HG02943 (cell line): Measurements from ENCODE around the gene ZNF281.
A peak's percentile ranks its signal among the peaks of the same experiment; 100 is the strongest.
"Not testable (repeated sequence)": the region's sequence is repeated elsewhere in the genome, so short reads cannot be mapped to it uniquely, and the experiment has no call there.

ENCODE experiments used
- ATAC-seq: cut with Tn5 transposase; IDR thresholded peaks from one replicate; pipeline ENCODE4 v1.9.1; 2021; ENCODE audit warnings: mild to moderate bottlenecking, low read depth, moderate library complexity; ENCODE audit not compliant: unreplicated experiment

The ZNF281 gene

GRCh38 chr1:200409761-200410565 lies at the start of gene ZNF281:
ZNF281 (minus strand) TSS chr1:200410036; CDS start chr1:200409705, 331 bp downstream.
- ATAC-seq = peak; percentile 85

GRCh38 chr1:200458780-200459179 lies 48.9 kb upstream of the ZNF281 start:
- no peak for ATAC-seq

GRCh38 chr1:200457810-200458209 lies 48.0 kb upstream of the ZNF281 start:
- no peak for ATAC-seq

- no peak for ATAC-seq
These were observed 44.6 kb upstream of the ZNF281 start for GRCh38 chr1:200454425-200454824.

GRCh38 chr1:200453553-200453905 lies 43.7 kb upstream of the ZNF281 start:
- no peak for ATAC-seq

GRCh38 chr1:200452850-200453552 lies 43.2 kb upstream of the ZNF281 start:
- ATAC-seq = no peak

GRCh38 chr1:200448034-200448762 lies 38.4 kb upstream of the ZNF281 start:
- peak; percentile 68 for ATAC-seq

GRCh38 chr1:200445213-200445612 lies 35.4 kb upstream of the ZNF281 start:
- ATAC-seq = no peak

- ATAC-seq = no peak
These were observed 34.6 kb upstream of the ZNF281 start for GRCh38 chr1:200444478-200444877.

GRCh38 chr1:200443860-200444259 lies 34.0 kb upstream of the ZNF281 start:
- no peak for ATAC-seq

- ATAC-seq = no peak
These were observed 32.8 kb upstream of the ZNF281 start for GRCh38 chr1:200442537-200443156.

- no peak for ATAC-seq
These were observed 32.2 kb upstream of the ZNF281 start for GRCh38 chr1:200442023-200442422.

GRCh38 chr1:200438911-200439310 lies 29.1 kb upstream of the ZNF281 start:
- no peak for ATAC-seq

- ATAC-seq = not testable (repeated sequence)
These were observed 28.6 kb upstream of the ZNF281 start for GRCh38 chr1:200438413-200438812.

- ATAC-seq = no peak
These were observed 27.8 kb upstream of the ZNF281 start for GRCh38 chr1:200437556-200438203.

GRCh38 chr1:200437088-200437487 lies 27.3 kb upstream of the ZNF281 start:
- ATAC-seq = no peak

- no peak for ATAC-seq
These were observed 26.6 kb upstream of the ZNF281 start for GRCh38 chr1:200436436-200436835.

- ATAC-seq = no peak
These were observed 25.5 kb upstream of the ZNF281 start for GRCh38 chr1:200435200-200435780.

GRCh38 chr1:200433586-200433985 lies 23.8 kb upstream of the ZNF281 start:
- no peak for ATAC-seq

- ATAC-seq = no peak
These were observed 22.8 kb upstream of the ZNF281 start for GRCh38 chr1:200432586-200432985.
